WTC11 (cell line): ENCODE results near the gene MRNIP. TPM values are rescaled to one million over a fixed set of nuclear protein-coding genes. Genes with fewer than 3 reads are reported as not detected.

Source experiments
- ATAC-seq: fragments of 200-7000 bp; cut with Tn5 transposase; 2 replicates; pipeline ENCODE4 v1.10.0; 2021; ENCODE audit warnings: mild to moderate bottlenecking, moderate library complexity
- CTCF ChIA-PET: fragments of 300-600 bp; sonication (Branson Sonifier 250); formaldehyde crosslinking; loops from one replicate; lab custom pipeline; 2021; ENCODE audit warnings: antibody characterized with exemption; lab: Charles Lee
- POLR2A ChIA-PET: fragments of 350-600 bp; sonication (Branson Sonifier 250); formaldehyde crosslinking; loops from one replicate; lab custom pipeline; 2021; ENCODE audit warnings: antibody characterized with exemption; lab: Charles Lee
- DNase-seq: peaks from one replicate; pipeline ENCODE4 v3.0.0; 2021; ENCODE audit warnings: low spot score
- H3K27ac Mint-ChIP-seq: 2 replicates; pipeline ENCODE4 v1.8.0; 2021; ENCODE audit warnings: mixed read lengths
- H3K27me3 Mint-ChIP-seq: 2 replicates; pipeline ENCODE4 v1.8.0; 2021; ENCODE audit warnings: low read depth, mild to moderate bottlenecking, moderate library complexity, mixed read lengths
- H3K36me3 Mint-ChIP-seq: 2 replicates; pipeline ENCODE4 v1.8.0; 2021; ENCODE audit warnings: mixed read lengths
- H3K4me1 Mint-ChIP-seq: 2 replicates; pipeline ENCODE4 v1.8.0; 2022; ENCODE audit warnings: mixed read lengths
- H3K4me3 Mint-ChIP-seq: 2 replicates; pipeline ENCODE4 v1.8.0; 2021; ENCODE audit warnings: mild to moderate bottlenecking, moderate library complexity, mixed read lengths
- H3K9me3 Mint-ChIP-seq: 2 replicates; pipeline ENCODE4 v1.8.0; 2021; ENCODE audit warnings: mixed read lengths
- EMX1 ChIP-seq: fragments of 250-450 bp; sonication (Bioruptor Pico); IDR thresholded peaks from 2 replicates; pipeline ENCODE4 v1.8.0; 2021; ENCODE audit warnings: mild to moderate bottlenecking
- ESRRA ChIP-seq: sonication (generic); formaldehyde crosslinking; IDR thresholded peaks from 2 replicates; pipeline ENCODE4 v1.8.1; 2022; ENCODE audit warnings: mild to moderate bottlenecking, missing genetic modification reagents, borderline replicate concordance
- FOXP4 ChIP-seq: sonication (generic); formaldehyde crosslinking; IDR thresholded peaks from 2 replicates; pipeline ENCODE4 v1.8.0; 2022; ENCODE audit warnings: mild to moderate bottlenecking, missing genetic modification reagents
- GABPB1 ChIP-seq: sonication (generic); formaldehyde crosslinking; IDR thresholded peaks from 2 replicates; pipeline ENCODE4 v1.8.1; 2023; ENCODE audit warnings: mild to moderate bottlenecking, missing genetic modification reagents
- HMGXB4 ChIP-seq: sonication (generic); formaldehyde crosslinking; IDR thresholded peaks from 2 replicates; pipeline ENCODE4 v1.8.1; 2023; ENCODE audit warnings: mild to moderate bottlenecking, moderate library complexity, missing genetic modification reagents
- NFYB ChIP-seq: sonication (generic); formaldehyde crosslinking; conservative IDR thresholded peaks from 2 replicates; pipeline ENCODE4 v1.8.0; 2022; ENCODE audit warnings: low read depth, missing genetic modification reagents
- PRDM15 ChIP-seq: sonication (generic); formaldehyde crosslinking; IDR thresholded peaks from 2 replicates; pipeline ENCODE4 v1.8.0; 2022; ENCODE audit warnings: missing genetic modification reagents
- SP1 ChIP-seq: sonication (generic); formaldehyde crosslinking; conservative IDR thresholded peaks from 2 replicates; pipeline ENCODE4 v1.8.1; 2022; ENCODE audit warnings: missing genetic modification reagents
- TEAD1 ChIP-seq: sonication (generic); formaldehyde crosslinking; IDR thresholded peaks from 2 replicates; pipeline ENCODE4 v1.8.0; 2022; ENCODE audit warnings: mild to moderate bottlenecking, missing genetic modification reagents
- TP53 ChIP-seq: sonication (generic); formaldehyde crosslinking; IDR thresholded peaks from 2 replicates; pipeline ENCODE4 v1.8.1; 2023; ENCODE audit warnings: mild to moderate bottlenecking, missing genetic modification reagents
- ZBTB21 ChIP-seq: sonication (generic); formaldehyde crosslinking; IDR thresholded peaks from 2 replicates; pipeline ENCODE4 v1.8.1; 2023; ENCODE audit warnings: mild to moderate bottlenecking, missing genetic modification reagents, borderline replicate concordance
- ZNF425 ChIP-seq: fragments of 250-450 bp; sonication (Bioruptor Pico); conservative IDR thresholded peaks from 2 replicates; pipeline ENCODE4 v1.9.0; 2021; ENCODE audit warnings: mild to moderate bottlenecking
- ZNF512 ChIP-seq: sonication (generic); formaldehyde crosslinking; IDR thresholded peaks from 2 replicates; pipeline ENCODE4 v1.8.1; 2022; ENCODE audit warnings: missing genetic modification reagents, borderline replicate concordance
- ZNF532 ChIP-seq: fragments of 250-450 bp; sonication (Bioruptor Pico); IDR thresholded peaks from 2 replicates; pipeline ENCODE4 v1.9.0; 2021; ENCODE audit warnings: mild to moderate bottlenecking, borderline replicate concordance
- total RNA-seq: library from RNA; stranded (reverse); gene quantifications from 3 replicates; pipeline ENCODE4 v1.2.3, GENCODE V29; 2021

Gene MRNIP
- total RNA-seq, 1 experiment from 2014 or later, result 42.0 TPM

- no peak for TF ChIP-seq ZNF532 (CRISPR knock-in tag)
- TF ChIP-seq ZNF425 (CRISPR knock-in tag), result no peak
- no peak for TF ChIP-seq ZNF512
- TF ChIP-seq ESRRA (CRISPR knock-in tag), result peak; percentile 67; the same call in 1 of the 2 replicates
- peak; percentile 98 for TF ChIP-seq FOXP4 (CRISPR knock-in tag)
- TF ChIP-seq NFYB (CRISPR knock-in tag), result no peak
- peak; percentile 52 for TF ChIP-seq HMGXB4 (CRISPR knock-in tag)
These were observed at the start of gene MRNIP (continued) for GRCh38 chr5:179858586-179859427.

GRCh38 chr5:179907556-179908324, 49.1 kb upstream of the MRNIP start, which contains the start of gene TBC1D9B:
Gene TBC1D9B, minus strand, starts transcription at chr5:179907897. Its CDS starts 76 bp downstream, at chr5:179907821.
- CTCF ChIA-PET, result interaction anchor here (0.5 to 2.6 kb wide), 10 partner anchors 8 to 719 kb away, joined by 3 to 19 read pairs (median 3); no protein-coding TSS in a partner anchor
- peaks cover 3% of the 10 kb centered on the region; the same call in 1 of the 2 replicates for H3K4me1 Mint-ChIP-seq
- DNase-seq, result peak; percentile 60
- H3K9me3 Mint-ChIP-seq, result no peaks in the 10 kb centered on the region
- peak; percentile 68 for ATAC-seq
- no peaks in the 10 kb centered on the region; the same call in 1 of the 2 replicates for H3K27me3 Mint-ChIP-seq
- H3K4me3 Mint-ChIP-seq, result peak within 1 kb of the TSS; percentile 81
- peaks cover 18% of the 10 kb centered on the region for H3K36me3 Mint-ChIP-seq
- no peak within 1 kb of the TSS for H3K27ac Mint-ChIP-seq
- POLR2A ChIA-PET, result no interaction called here
- no peak for TF ChIP-seq EMX1 (CRISPR knock-in tag)
- no peak for TF ChIP-seq GABPB1
- peak; percentile 50 for TF ChIP-seq SP1 (CRISPR knock-in tag)
- TF ChIP-seq FOXP4 (CRISPR knock-in tag), result 0 out of 2 replicates have a peak, but pooled peaks have one; percentile 8
- TF ChIP-seq TP53 (CRISPR knock-in tag), result peak; percentile 68; the same call in 1 of the 2 replicates
- TF ChIP-seq ZBTB21 (CRISPR knock-in tag), result 0 out of 2 replicates have a peak, but pooled peaks have one; percentile 40
- peak; percentile 32; the same call in 1 of the 2 replicates for TF ChIP-seq TEAD1
- peak; percentile 84 for TF ChIP-seq PRDM15 (CRISPR knock-in tag)
